Smooth muscle cell (in vitro differentiated cells): ENCODE results near the gene BTBD9. TPM values are rescaled to one million over a fixed set of nuclear protein-coding genes. Genes with fewer than 3 reads are reported as not detected.

Source experiments
- DNase-seq: peaks from one replicate; lab custom pipeline; 2025; ENCODE audit not compliant: unreplicated experiment; lab: John Stamatoyannopoulos, UW
- H2AFZ ChIP-seq: fragments of 200-600 bp; sonication (generic); 2 replicates; pipeline ENCODE4 v1.6.0; 2016; ENCODE audit warnings: antibody characterized with exemption, low read depth, mild to moderate bottlenecking
- H3F3A ChIP-seq: fragments of 200-600 bp; sonication (generic); 2 replicates; pipeline ENCODE4 v1.6.0; 2017; ENCODE audit warnings: antibody characterized with exemption, low read depth
- H3K27ac ChIP-seq: fragments of 200-600 bp; sonication (generic); 2 replicates; pipeline ENCODE4 v1.5.1; 2016; ENCODE audit warnings: low read depth, mild to moderate bottlenecking
- H3K27me3 ChIP-seq: fragments of 200-600 bp; sonication (generic); 2 replicates; pipeline ENCODE4 v1.6.1; 2016; ENCODE audit warnings: low read depth, mild to moderate bottlenecking
- H3K36me3 ChIP-seq: fragments of 200-600 bp; sonication (generic); 2 replicates; pipeline ENCODE4 v1.5.1; 2016; ENCODE audit warnings: low read depth
- H3K4me1 ChIP-seq: fragments of 200-600 bp; sonication (generic); 2 replicates; pipeline ENCODE4 v1.5.1; 2016; ENCODE audit warnings: low read depth
- H3K4me2 ChIP-seq: fragments of 200-600 bp; sonication (generic); 2 replicates; pipeline ENCODE4 v1.6.0; 2016; ENCODE audit warnings: mild to moderate bottlenecking
- H3K4me3 ChIP-seq: fragments of 200-600 bp; sonication (generic); 2 replicates; pipeline ENCODE4 v1.5.1; 2016; ENCODE audit warnings: mild to moderate bottlenecking
- H3K79me2 ChIP-seq: fragments of 200-600 bp; sonication (generic); 2 replicates; pipeline ENCODE4 v1.6.0; 2016; ENCODE audit warnings: low read depth, mild to moderate bottlenecking
- H3K9ac ChIP-seq: fragments of 200-600 bp; sonication (generic); 2 replicates; pipeline ENCODE4 v1.6.0; 2016; ENCODE audit warnings: low read depth
- H3K9me3 ChIP-seq: fragments of 200-600 bp; sonication (generic); replicated peaks from 2 replicates; pipeline ENCODE4 v1.5.1; 2016; ENCODE audit warnings: low read depth
- H4K20me1 ChIP-seq: fragments of 200-600 bp; sonication (generic); 2 replicates; pipeline ENCODE4 v1.6.0; 2016; ENCODE audit warnings: low read depth
- WGBS: methylation state at CpG from one replicate; pipeline ENCODE4 v1.1.7; 2016; ENCODE audit warnings: low lambda C conversion rate; 5-methylcytosine and 5-hydroxymethylcytosine counted together
- polyA plus RNA-seq: library from polyadenylated mRNA; unstranded; fragments of >200 nt; fragmentation: Nextera tagmentation; extraction: Ambion mirVana; gene quantifications from 2 replicates; pipeline ENCODE4 v1.2.1, GENCODE V29; 2016
- total RNA-seq: library from RNA; depleted of rRNA; stranded (reverse); fragments of >200 nt; gene quantifications from 2 replicates; pipeline ENCODE4 v1.2.3, GENCODE V29; 2014
- TF ChIP-seq, protein P1 (sequence below): fragments of 200-600 bp; sonication (generic); IDR thresholded peaks from 2 replicates; pipeline ENCODE4 v1.5.1; 2017; ENCODE audit warnings: borderline replicate concordance, mild to moderate bottlenecking, antibody characterized with exemption; ENCODE audit not compliant: insufficient read depth, poor library complexity, severe bottlenecking

The BTBD9 gene
- total and polyA plus RNA-seq, 2 experiments from 2014 or later, result 5.6 to 12.5 TPM

DNA sequence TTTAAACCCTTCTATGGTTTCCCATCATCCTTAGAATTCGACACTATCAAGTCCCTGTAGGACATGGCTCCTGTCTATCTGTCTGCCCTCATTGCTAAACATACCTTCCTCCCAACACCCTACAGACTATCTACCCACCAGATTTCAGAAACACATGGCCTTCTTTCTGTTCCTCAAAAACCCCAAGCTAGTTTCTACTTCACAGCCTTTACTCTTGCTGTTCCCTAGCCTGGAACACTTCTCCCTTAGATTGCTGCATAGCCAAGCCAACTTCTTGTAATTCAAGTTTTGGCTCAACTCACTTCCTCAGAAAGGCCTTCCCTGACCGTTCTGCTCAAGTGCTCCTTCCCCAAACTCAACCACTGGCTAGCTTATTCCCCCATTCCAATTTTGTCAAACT, 156.2 kb downstream of the BTBD9 start:
- DNase-seq, result no peak
- H3K9me3 ChIP-seq, result no peaks in the 10 kb centered on the region
- H2AFZ ChIP-seq, result no peak overlapping the region
- no peak overlapping the region for H3K9ac ChIP-seq
- no peak overlapping the region for H3K4me3 ChIP-seq
- H3K4me1 ChIP-seq, result peaks cover 4% of the 10 kb centered on the region
- no peaks in the 10 kb centered on the region for H3K79me2 ChIP-seq
- H3K27ac ChIP-seq, result no peak overlapping the region
- no peak overlapping the region for H3K4me2 ChIP-seq
- no peaks in the 10 kb centered on the region for H4K20me1 ChIP-seq
- no peaks in the 10 kb centered on the region for H3K27me3 ChIP-seq
- WGBS, result 94% methylated on average over 2 of the region's 2 CpGs
- H3F3A ChIP-seq, result no peaks in the 10 kb centered on the region
- TF ChIP-seq, protein P1, sequence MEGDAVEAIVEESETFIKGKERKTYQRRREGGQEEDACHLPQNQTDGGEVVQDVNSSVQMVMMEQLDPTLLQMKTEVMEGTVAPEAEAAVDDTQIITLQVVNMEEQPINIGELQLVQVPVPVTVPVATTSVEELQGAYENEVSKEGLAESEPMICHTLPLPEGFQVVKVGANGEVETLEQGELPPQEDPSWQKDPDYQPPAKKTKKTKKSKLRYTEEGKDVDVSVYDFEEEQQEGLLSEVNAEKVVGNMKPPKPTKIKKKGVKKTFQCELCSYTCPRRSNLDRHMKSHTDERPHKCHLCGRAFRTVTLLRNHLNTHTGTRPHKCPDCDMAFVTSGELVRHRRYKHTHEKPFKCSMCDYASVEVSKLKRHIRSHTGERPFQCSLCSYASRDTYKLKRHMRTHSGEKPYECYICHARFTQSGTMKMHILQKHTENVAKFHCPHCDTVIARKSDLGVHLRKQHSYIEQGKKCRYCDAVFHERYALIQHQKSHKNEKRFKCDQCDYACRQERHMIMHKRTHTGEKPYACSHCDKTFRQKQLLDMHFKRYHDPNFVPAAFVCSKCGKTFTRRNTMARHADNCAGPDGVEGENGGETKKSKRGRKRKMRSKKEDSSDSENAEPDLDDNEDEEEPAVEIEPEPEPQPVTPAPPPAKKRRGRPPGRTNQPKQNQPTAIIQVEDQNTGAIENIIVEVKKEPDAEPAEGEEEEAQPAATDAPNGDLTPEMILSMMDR, result no peak
- H3K36me3 ChIP-seq, result no peaks in the 10 kb centered on the region

DNA sequence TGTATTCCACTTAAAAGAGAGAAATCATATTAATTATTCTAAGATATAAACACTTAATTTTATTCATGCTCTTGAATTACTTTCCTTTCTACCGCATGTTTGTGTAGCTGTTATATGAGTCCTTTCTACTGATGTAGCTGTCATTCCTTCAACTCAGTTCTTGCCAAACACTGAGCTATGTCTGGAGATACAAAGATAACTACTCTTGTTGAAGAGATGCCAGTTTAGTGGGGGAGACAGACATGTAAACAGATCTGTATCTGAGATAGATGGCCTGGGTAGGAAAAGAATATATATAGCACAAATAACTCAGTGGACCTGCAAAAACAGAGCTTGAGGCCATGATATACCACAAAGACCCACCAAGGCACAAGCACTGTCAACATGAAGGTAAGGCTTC, 157.3 kb downstream of the BTBD9 start:
- Histone ChIP-seq H3K9me3 (no peaks in the 10 kb centered on the region), H4K20me1 (no peaks in the 10 kb centered on the region), H3K4me3 (no peak overlapping the region), H3F3A (no peaks in the 10 kb centered on the region), H3K36me3 (no peaks in the 10 kb centered on the region), H2AFZ (no peak overlapping the region), H3K27ac (no peak overlapping the region), H3K4me2 (no peak overlapping the region), H3K79me2 (no peaks in the 10 kb centered on the region), H3K9ac (no peak overlapping the region), H3K27me3 (no peaks in the 10 kb centered on the region), H3K4me1 (peaks cover 15% of the 10 kb centered on the region)
- 73% methylated on average over 1 of the region's 1 CpG for WGBS
- DNase-seq, result no peak
- TF ChIP-seq, protein P1, result no peak

DNA sequence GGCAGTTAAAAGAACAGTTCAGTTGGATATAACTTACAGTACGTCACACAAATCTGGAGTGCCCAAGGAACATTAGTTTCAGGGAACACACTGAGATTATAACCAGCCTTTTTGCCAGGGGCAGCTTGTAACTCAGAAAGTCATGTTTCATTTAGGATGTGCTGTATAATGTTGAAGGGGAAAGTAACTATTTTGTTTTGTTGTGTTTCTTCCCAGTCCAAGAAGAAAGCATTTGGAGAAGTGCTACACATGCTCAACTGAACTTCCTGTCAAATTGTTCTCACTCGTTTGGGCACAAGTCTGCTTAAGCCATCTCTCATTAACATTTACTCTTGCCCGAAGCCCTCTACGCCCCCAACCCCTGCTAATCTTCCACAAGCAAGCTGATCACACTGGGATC, 157.9 kb downstream of the BTBD9 start:
- Histone ChIP-seq H3K4me3 (no peak overlapping the region), H3K4me1 (peaks cover 20% of the 10 kb centered on the region), H2AFZ (no peak overlapping the region), H3K27ac (no peak overlapping the region), H3K27me3 (no peaks in the 10 kb centered on the region), H3F3A (no peaks in the 10 kb centered on the region), H3K4me2 (no peak overlapping the region), H3K9ac (no peak overlapping the region), H3K79me2 (no peaks in the 10 kb centered on the region), H3K9me3 (no peaks in the 10 kb centered on the region), H3K36me3 (no peaks in the 10 kb centered on the region), H4K20me1 (no peaks in the 10 kb centered on the region)
- DNase-seq, result no peak
- TF ChIP-seq, protein P1, result no peak
- WGBS, result 62% methylated on average over 4 of the region's 4 CpGs

DNA sequence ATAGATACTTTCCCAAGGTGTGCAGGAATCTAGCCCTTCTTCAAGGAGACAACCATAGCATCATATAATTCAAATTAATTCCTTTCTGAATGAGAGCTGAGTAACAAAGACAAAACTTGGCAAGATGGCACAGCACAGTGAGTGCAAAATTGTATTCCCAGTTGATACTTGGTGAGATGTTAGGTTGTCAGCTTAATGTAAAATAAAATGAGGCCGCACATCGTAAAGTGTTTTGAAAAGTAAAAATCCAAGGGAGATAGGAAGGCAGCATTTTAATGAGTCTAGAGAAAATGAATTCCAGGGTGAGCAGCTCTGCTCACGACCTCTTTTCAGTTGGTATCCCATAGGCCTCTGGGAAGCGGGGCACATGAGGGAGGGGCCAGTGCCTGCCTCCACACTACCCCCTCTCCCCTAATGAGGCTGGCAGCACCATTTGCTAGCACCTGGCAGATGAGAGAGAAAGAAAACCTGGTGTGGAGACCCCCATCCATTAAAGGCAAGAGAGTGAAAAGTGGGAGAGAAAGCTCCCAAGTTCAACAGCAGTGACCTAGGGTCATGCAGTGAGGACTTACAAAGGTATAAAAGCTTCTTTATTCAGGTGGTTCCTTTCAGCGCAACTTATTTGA, 158.4 kb downstream of the BTBD9 start:
- Histone ChIP-seq H3K9me3 (no peaks in the 10 kb centered on the region), H3K36me3 (no peaks in the 10 kb centered on the region), H3K4me3 (no peak overlapping the region), H3K27me3 (no peaks in the 10 kb centered on the region), H4K20me1 (no peaks in the 10 kb centered on the region), H3K4me1 (peaks cover 20% of the 10 kb centered on the region), H2AFZ (no peak overlapping the region), H3K4me2 (no peak overlapping the region), H3F3A (no peaks in the 10 kb centered on the region), H3K27ac (no peak overlapping the region), H3K79me2 (no peaks in the 10 kb centered on the region), H3K9ac (no peak overlapping the region)
- TF ChIP-seq, protein P1, result no peak
- DNase-seq, result no peak
- WGBS, result 93% methylated on average over 5 of the region's 5 CpGs
